Thoracic aorta (tissue), 2 donors: ENCODE data around the gene UVRAG. TPM values are rescaled to one million over a fixed set of nuclear protein-coding genes. Genes with fewer than 3 reads are reported as not detected.

Experiments used
- ATAC-seq: fragments of 150-250 bp; one replicate; pipeline ENCODE4 v1.8.0; 2017; ENCODE audit warnings: low read depth; ENCODE audit not compliant: insufficient number of reproducible peaks, low FRiP score
- DNase-seq: peaks from one replicate; pipeline ENCODE4 v3.0.0-alpha.2; 2020; ENCODE audit warnings: low spot score
- H3K27ac ChIP-seq, 2 donors: fragments of 200-600 bp; sonication (generic); 1 replicate in 1 of 2; 2 replicates in 1 of 2; pipeline ENCODE4 v1.5.1; 2016; ENCODE audit warnings: mild to moderate bottlenecking in 2 of 2, moderate library complexity in 2 of 2
- H3K27me3 ChIP-seq: fragments of 200-600 bp; sonication (generic); replicated peaks from 2 replicates; pipeline ENCODE4 v1.6.0; 2016; ENCODE audit warnings: mild to moderate bottlenecking; ENCODE audit not compliant: insufficient read depth
- H3K36me3 ChIP-seq: fragments of 200-600 bp; sonication (generic); one replicate; pipeline ENCODE4 v1.5.1; 2016
- H3K4me1 ChIP-seq, 2 donors: fragments of 200-600 bp; sonication (generic); 1 replicate in 1 of 2; 2 replicates in 1 of 2; pipeline versions ENCODE4 v1.5.1 to v1.6.0; 2016; ENCODE audit warnings: low read depth in 2 of 2, mild to moderate bottlenecking in 1 of 2; ENCODE audit not compliant: control insufficient read depth in 1 of 2
- H3K4me3 ChIP-seq: fragments of 200-600 bp; sonication (generic); 2 replicates; pipeline ENCODE4 v1.5.1; 2016; ENCODE audit warnings: mild to moderate bottlenecking
- H3K9me3 ChIP-seq: fragments of 200-600 bp; sonication (generic); 2 replicates; pipeline ENCODE4 v1.5.1; 2016
- total RNA-seq, 2 donors: library from RNA; depleted of rRNA; stranded (reverse); fragments of >200 nt; gene quantifications; one replicate each; pipeline versions ENCODE4 v1.1.0 to v1.2.3, GENCODE V29; 2016
- TF ChIP-seq, protein P1 (sequence below): fragments of 200-600 bp; sonication (generic); IDR thresholded peaks from one replicate; pipeline ENCODE4 v1.5.1; 2019; ENCODE audit warnings: antibody characterized with exemption

The UVRAG gene
- total RNA-seq, 2 donors from 2014 or later, result 20.4 to 27.7 TPM

DNA sequence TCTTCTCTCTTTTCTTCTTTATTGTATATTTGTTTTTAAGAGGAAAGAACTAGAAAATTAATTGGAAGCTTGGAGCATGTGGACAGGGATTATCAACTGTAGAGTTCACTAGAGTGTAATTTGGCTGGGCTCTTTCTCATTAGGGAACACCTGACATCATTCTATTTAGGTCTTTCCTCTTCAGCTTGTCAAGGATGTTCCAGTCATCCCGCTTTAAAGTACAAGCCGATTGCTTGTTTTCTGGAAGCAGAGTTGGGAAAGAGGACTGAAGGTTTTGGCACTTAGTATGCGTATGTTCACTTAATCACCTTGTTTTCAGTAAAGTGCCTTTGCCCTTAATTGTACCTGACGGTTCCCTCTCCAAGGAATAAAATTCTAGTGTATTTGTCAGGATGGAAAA, 279.7 kb downstream of the UVRAG start:
- no peaks in the 10 kb centered on the region for H3K4me1 ChIP-seq
- no peaks in the 10 kb centered on the region for H3K9me3 ChIP-seq
- no peaks in the 10 kb centered on the region for H3K36me3 ChIP-seq
- H3K27me3 ChIP-seq, result no peaks in the 10 kb centered on the region
- DNase-seq, result no peak
- H3K27ac ChIP-seq, result no peak overlapping the region
- TF ChIP-seq, protein P1, sequence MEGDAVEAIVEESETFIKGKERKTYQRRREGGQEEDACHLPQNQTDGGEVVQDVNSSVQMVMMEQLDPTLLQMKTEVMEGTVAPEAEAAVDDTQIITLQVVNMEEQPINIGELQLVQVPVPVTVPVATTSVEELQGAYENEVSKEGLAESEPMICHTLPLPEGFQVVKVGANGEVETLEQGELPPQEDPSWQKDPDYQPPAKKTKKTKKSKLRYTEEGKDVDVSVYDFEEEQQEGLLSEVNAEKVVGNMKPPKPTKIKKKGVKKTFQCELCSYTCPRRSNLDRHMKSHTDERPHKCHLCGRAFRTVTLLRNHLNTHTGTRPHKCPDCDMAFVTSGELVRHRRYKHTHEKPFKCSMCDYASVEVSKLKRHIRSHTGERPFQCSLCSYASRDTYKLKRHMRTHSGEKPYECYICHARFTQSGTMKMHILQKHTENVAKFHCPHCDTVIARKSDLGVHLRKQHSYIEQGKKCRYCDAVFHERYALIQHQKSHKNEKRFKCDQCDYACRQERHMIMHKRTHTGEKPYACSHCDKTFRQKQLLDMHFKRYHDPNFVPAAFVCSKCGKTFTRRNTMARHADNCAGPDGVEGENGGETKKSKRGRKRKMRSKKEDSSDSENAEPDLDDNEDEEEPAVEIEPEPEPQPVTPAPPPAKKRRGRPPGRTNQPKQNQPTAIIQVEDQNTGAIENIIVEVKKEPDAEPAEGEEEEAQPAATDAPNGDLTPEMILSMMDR, result no peak
- no peak for ATAC-seq
- no peak overlapping the region for H3K4me3 ChIP-seq

DNA sequence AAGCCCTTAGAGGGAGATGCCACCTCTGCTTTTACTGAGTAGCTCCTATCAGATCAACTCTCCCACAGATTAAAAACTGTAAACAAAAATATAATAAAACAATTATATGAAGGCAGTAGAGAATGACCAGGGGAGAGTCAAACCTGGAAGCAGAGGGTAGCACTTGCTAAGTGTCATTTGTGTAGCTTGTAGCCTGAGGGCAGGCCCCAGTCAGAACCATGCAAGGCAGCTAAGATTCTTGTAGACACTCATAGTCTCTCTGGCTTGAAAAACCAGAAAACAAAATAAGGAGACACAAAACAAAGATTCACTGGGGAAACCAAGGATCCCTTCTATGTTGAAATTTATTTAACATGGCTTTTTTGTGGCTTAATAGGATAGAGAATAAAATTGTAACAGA, 280.9 kb downstream of the UVRAG start:
- ATAC-seq (no peak), DNase-seq (no peak)
- Histone ChIP-seq H3K27ac (no peak overlapping the region), H3K4me1 (no peaks in the 10 kb centered on the region), H3K27me3 (no peaks in the 10 kb centered on the region), H3K9me3 (no peaks in the 10 kb centered on the region), H3K4me3 (no peak overlapping the region), H3K36me3 (no peaks in the 10 kb centered on the region)
- TF ChIP-seq, protein P1, result no peak

DNA sequence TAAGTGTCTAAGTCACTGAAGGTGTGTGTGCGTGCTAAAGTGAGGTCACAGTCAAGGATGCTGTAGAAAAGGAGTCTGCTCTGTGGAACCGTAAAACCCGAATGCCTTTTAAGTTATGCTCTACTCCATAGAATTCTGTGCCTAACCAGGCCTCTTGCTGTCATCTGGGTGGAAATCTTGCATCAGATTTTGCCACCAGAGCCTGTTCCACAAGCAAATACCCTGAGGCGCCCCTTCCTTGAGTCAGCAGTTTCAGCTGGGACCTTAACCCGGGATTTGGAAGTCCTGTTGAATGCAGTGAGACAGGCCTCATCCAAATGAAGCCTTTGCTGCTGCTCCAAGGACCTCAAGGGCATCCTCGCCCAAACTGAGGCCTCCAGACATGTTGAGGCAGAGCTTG, 281.5 kb downstream of the UVRAG start:
- no peaks in the 10 kb centered on the region for H3K4me1 ChIP-seq
- H3K4me3 ChIP-seq, result no peak overlapping the region
- no peaks in the 10 kb centered on the region for H3K9me3 ChIP-seq
- no peak for DNase-seq
- H3K27me3 ChIP-seq, result no peaks in the 10 kb centered on the region
- no peaks in the 10 kb centered on the region for H3K36me3 ChIP-seq
- TF ChIP-seq, protein P1, result no peak
- no peak for ATAC-seq
- no peak overlapping the region for H3K27ac ChIP-seq

DNA sequence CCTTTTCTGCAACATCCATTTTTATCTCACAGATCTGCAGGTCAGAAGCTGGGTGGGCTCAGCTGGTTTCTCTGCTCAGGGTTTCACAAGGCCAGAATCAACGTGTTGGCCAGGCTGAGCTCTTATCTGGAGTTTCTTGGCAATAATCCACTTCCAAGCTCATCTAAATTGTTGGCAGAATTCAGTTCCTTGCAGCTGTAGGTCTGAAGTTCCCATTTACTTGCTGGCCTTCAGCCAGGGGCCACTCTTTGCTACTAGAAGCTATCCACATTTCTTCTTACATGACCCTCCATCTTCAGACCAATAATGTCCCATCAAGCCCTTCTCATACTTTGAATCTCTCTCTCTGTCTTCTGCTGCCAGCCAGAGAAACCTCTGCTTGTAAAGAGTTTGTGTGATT, 287.8 kb downstream of the UVRAG start:
- Histone ChIP-seq H3K9me3 (no peaks in the 10 kb centered on the region), H3K4me3 (no peak overlapping the region), H3K27ac (no peak overlapping the region), H3K36me3 (no peaks in the 10 kb centered on the region), H3K4me1 (peaks cover 7% of the 10 kb centered on the region in 2 donors), H3K27me3 (no peaks in the 10 kb centered on the region)
- TF ChIP-seq, protein P1, result no peak
- no peak for ATAC-seq
- no peak for DNase-seq

DNA sequence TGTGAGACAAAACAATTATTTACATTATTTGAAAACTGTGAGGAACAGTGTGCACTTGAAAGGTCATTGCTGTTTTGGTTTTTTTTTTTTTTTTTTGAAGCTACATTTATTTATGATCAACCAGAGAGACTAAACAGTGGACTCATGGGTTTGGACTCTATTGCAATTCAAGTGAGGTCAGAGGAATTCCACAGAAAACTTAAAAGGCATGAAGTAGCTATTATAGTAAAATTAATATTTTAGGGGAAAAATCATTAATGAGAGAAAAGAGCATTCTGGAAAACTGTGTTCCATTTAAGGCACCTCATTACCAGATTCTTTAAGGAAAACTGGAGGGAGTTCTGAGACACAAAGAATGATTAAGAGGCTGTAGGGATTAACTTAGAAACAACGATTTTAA, 288.4 kb downstream of the UVRAG start:
- no peaks in the 10 kb centered on the region for H3K36me3 ChIP-seq
- TF ChIP-seq, protein P1, result no peak
- peaks cover 7% of the 10 kb centered on the region in 2 donors for H3K4me1 ChIP-seq
- DNase-seq (no peak), ATAC-seq (no peak)
- no peak overlapping the region for H3K4me3 ChIP-seq
- no peaks in the 10 kb centered on the region for H3K27me3 ChIP-seq
- H3K27ac ChIP-seq, result no peak overlapping the region
- no peaks in the 10 kb centered on the region for H3K9me3 ChIP-seq
